Activated naive CD4-positive, alpha-beta T cell treated with anti-CD3 and anti-CD28 coated beads, Interleukin-2, amount 10 ng/mL, durations not matched to agents 5 hours and 36 hours (primary cell): ENCODE measurements around the gene CCN2. TPM values are rescaled to one million over a fixed set of nuclear protein-coding genes. Genes with fewer than 3 reads are reported as not detected.

Source experiments
- total RNA-seq, 2 experiments: library from RNA; stranded (reverse); gene quantifications; one replicate each; pipeline ENCODE4 v1.2.3, GENCODE V29; 2021

CCN2 gene, protein sequence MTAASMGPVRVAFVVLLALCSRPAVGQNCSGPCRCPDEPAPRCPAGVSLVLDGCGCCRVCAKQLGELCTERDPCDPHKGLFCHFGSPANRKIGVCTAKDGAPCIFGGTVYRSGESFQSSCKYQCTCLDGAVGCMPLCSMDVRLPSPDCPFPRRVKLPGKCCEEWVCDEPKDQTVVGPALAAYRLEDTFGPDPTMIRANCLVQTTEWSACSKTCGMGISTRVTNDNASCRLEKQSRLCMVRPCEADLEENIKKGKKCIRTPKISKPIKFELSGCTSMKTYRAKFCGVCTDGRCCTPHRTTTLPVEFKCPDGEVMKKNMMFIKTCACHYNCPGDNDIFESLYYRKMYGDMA
- total RNA-seq = not detected

DNA sequence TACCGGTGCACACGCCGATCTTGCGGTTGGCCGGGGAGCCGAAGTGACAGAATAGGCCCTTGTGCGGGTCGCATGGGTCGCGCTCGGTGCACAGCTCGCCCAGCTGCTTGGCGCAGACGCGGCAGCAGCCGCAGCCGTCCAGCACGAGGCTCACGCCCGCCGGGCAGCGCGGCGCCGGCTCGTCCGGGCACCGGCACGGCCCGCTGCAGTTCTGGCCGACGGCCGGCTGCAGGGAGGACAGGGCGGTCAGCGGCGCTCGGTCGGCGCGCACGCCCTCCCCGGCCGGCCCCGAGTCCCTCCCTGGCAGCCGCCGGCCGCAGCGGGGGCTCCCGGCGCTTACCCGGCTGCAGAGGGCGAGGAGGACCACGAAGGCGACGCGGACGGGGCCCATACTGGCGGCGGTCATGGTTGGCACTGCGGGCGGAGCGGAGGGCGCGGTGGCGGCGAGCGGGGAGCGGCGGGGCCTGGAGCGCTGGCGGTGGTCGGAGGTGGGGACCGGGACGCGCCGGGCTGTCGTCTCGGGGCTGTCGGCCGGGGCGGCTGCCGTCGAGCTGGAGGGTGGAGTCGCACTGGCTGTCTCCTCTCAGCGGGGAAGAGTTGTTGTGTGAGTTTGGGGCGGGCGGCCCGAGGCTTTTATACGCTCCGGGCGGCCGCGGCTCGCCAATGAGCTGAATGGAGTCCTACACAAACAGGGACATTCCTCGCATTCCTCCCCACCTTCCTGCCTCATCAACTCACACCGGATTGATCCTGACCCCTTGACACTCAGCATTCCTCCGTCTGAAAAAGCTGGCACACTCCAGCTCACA is at the start of gene CCN2:
Gene CCN2 (minus strand): TSS at position 606 of the 809 bp plus-strand sequence. CDS start 200 bp downstream, at position 406.

Other genes starting within 250 kb of the CCN2 start
- gene OR2A4, start 250.0 kb downstream of the CCN2 start, total RNA-seq = not detected
- not detected for gene CTAGE9, start 240.4 kb downstream of the CCN2 start, total RNA-seq
- not detected for gene ENPP1, start 143.4 kb downstream of the CCN2 start, total RNA-seq